GM19395 (cell line): ENCODE results near the gene LAMA5.

Experiments
- ATAC-seq: cut with Tn5 transposase; IDR thresholded peaks from one replicate; pipeline ENCODE4 v1.9.1; 2021; ENCODE audit warnings: mild to moderate bottlenecking, moderate library complexity; ENCODE audit not compliant: unreplicated experiment

LAMA5 gene

GRCh38 chr20:62293111-62293784, 73.9 kb downstream of the LAMA5 start:
- no peak for ATAC-seq

GRCh38 chr20:62292108-62292507, 75.0 kb downstream of the LAMA5 start:
- ATAC-seq = no peak

- no peak for ATAC-seq
Observed at GRCh38 chr20:62291251-62292066, 75.7 kb downstream of the LAMA5 start.

GRCh38 chr20:62289898-62290297, 77.2 kb downstream of the LAMA5 start:
- no peak for ATAC-seq

- no peak for ATAC-seq
Observed at GRCh38 chr20:62289131-62289530, 78.0 kb downstream of the LAMA5 start.

- no peak for ATAC-seq
Observed at GRCh38 chr20:62288535-62289105, 78.5 kb downstream of the LAMA5 start.

GRCh38 chr20:62287759-62288534, 79.2 kb downstream of the LAMA5 start:
- no peak for ATAC-seq

- ATAC-seq = no peak
Observed at GRCh38 chr20:62287129-62287528, 80.0 kb downstream of the LAMA5 start.

GRCh38 chr20:62286493-62287064, 80.5 kb downstream of the LAMA5 start:
- ATAC-seq = no peak

- no peak for ATAC-seq
Observed at GRCh38 chr20:62285722-62286121, 81.4 kb downstream of the LAMA5 start.

GRCh38 chr20:62285151-62285550, 82.0 kb downstream of the LAMA5 start:
- ATAC-seq = no peak

- ATAC-seq = no peak
Observed at GRCh38 chr20:62284448-62284847, 82.7 kb downstream of the LAMA5 start.

GRCh38 chr20:62282877-62283503, 84.1 kb downstream of the LAMA5 start:
- ATAC-seq = no peak

- no peak for ATAC-seq
Observed at GRCh38 chr20:62282103-62282502, 85.0 kb downstream of the LAMA5 start.

GRCh38 chr20:62281161-62281933, 85.8 kb downstream of the LAMA5 start:
- no peak for ATAC-seq

GRCh38 chr20:62280303-62280702, 86.8 kb downstream of the LAMA5 start:
- no peak for ATAC-seq

- ATAC-seq = no peak
Observed at GRCh38 chr20:62277253-62277652, 89.9 kb downstream of the LAMA5 start.

- no peak for ATAC-seq
Observed at GRCh38 chr20:62276439-62276838, 90.7 kb downstream of the LAMA5 start.

- ATAC-seq = no peak
Observed at GRCh38 chr20:62275219-62275618, 91.9 kb downstream of the LAMA5 start.
